AG04449 (cell line): ENCODE data around the gene PDE8B.

Source experiments
- CTCF ChIA-PET: fragments of 350-600 bp; formaldehyde crosslinking; extraction: SDS; loops from one replicate; lab custom pipeline; 2021; ENCODE audit warnings: antibody characterized with exemption; lab: Yijun Ruan, JAX
- POLR2A ChIA-PET: fragments of 400-600, 350-600 bp; formaldehyde crosslinking; extraction: SDS; loops from one replicate; lab custom pipeline; 2020; ENCODE audit warnings: antibody characterized with exemption, inconsistent platforms; lab: Yijun Ruan, JAX
- DNase-seq: peaks from one replicate; pipeline ENCODE4 v3.0.0-alpha.2; 2010; ENCODE audit warnings: low read depth, low spot score
- H3K4me3 ChIP-seq: 2 replicates; pipeline ENCODE4 v1.5.1; 2011; ENCODE audit warnings: low read depth, mild to moderate bottlenecking, control low read depth, low read length
- TF ChIP-seq, protein P1 (sequence below): IDR thresholded peaks from one replicate; pipeline ENCODE4 v1.5.1; 2011; ENCODE audit warnings: mild to moderate bottlenecking, moderate library complexity, low read length, control low read depth, inconsistent platforms; ENCODE audit not compliant: insufficient read depth; ENCODE audit errors: missing control alignments

The PDE8B gene

DNA sequence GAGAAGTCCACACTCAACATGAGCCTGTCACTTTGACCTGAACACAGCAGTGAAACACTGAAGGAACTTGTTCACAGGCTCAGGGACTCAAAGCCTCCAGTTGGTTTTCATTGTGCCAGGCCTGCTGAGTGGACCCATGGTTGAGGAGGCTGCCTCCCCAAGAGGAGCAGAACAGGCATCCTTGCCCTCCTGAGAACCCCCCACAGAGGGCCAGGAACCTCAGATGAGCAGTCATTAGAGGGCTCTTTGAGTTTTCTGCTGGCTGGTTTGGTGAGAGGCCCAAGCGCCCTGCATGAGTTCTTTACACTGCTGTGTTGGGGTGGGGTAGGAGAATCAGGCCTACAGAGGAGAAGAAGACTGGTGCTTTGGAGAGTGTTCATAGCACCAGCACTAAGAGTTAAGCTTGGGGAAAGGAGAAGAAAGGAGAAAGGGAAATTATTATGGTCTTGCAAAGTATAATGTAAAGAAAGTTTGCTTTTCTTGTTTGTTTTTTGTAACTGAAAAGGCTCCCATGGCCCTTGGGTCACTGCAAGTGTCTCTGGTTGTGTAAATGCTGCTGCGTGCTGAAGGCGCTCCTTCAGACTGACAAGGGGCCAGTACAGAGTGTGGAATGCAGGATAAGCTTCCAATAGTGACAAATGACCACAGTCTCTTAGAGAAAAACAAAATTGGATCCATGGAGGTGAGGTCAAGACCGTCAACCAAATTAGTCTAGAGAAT lies 100.2 kb downstream of the PDE8B start:
- CTCF ChIA-PET: interaction anchor here (0.9 kb wide), 1 partner anchor 14 kb away, joined by 4 read pairs; no protein-coding TSS in a partner anchor
- POLR2A ChIA-PET: no interaction called here
- TF ChIP-seq, protein P1, sequence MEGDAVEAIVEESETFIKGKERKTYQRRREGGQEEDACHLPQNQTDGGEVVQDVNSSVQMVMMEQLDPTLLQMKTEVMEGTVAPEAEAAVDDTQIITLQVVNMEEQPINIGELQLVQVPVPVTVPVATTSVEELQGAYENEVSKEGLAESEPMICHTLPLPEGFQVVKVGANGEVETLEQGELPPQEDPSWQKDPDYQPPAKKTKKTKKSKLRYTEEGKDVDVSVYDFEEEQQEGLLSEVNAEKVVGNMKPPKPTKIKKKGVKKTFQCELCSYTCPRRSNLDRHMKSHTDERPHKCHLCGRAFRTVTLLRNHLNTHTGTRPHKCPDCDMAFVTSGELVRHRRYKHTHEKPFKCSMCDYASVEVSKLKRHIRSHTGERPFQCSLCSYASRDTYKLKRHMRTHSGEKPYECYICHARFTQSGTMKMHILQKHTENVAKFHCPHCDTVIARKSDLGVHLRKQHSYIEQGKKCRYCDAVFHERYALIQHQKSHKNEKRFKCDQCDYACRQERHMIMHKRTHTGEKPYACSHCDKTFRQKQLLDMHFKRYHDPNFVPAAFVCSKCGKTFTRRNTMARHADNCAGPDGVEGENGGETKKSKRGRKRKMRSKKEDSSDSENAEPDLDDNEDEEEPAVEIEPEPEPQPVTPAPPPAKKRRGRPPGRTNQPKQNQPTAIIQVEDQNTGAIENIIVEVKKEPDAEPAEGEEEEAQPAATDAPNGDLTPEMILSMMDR: no peak

DNA sequence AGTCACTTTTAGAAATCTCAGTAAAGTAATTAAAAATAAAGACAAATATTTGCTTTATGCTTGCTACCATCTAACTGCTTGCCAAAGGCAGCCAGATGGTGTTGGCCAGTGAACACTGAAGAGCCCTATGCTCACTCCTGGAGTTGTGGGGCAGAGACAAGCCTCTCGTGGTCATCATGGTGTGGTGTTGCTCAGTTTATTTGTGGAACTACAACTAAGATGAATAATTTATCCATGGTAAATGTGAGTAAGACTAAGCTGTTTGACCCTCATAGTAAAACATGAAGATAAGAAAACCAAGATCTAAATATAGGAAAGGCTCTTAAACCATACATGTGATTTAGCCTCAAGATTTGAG lies 100.7 kb downstream of the PDE8B start:
- ChIA-PET POLR2A (no interaction called here), CTCF (interaction anchor here (0.9 kb wide), 1 partner anchor 14 kb away, joined by 4 read pairs; no protein-coding TSS in a partner anchor)
- no peak for DNase-seq
- TF ChIP-seq, protein P1: no peak
- H3K4me3 ChIP-seq: no peak overlapping the region

More for the DNA sequence above, 100.2 kb downstream of the PDE8B start:
- H3K4me3 ChIP-seq: no peak overlapping the region
- DNase-seq: no peak

DNA sequence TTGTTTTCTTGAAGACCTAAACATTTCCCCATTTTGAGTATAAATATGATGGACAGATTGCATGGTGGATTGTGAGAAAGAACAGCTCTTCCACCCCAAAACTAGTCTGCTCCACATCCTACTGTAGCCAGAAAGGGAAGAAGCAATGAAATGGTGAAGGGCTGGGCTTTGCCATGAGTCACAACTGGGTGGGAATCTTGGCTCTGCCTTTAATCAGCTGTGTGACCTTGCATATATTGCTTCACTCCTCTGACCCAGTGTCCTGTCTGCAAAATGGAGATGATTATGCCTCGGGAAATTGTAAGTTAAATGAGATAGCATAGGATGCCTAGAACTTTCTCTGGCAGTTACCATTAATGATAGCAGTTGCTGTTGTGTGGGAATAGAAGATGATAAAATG lies 101.9 kb downstream of the PDE8B start:
- no peak overlapping the region for H3K4me3 ChIP-seq
- TF ChIP-seq, protein P1: no peak
- ChIA-PET CTCF (no interaction called here), POLR2A (no interaction called here)
- no peak for DNase-seq

DNA sequence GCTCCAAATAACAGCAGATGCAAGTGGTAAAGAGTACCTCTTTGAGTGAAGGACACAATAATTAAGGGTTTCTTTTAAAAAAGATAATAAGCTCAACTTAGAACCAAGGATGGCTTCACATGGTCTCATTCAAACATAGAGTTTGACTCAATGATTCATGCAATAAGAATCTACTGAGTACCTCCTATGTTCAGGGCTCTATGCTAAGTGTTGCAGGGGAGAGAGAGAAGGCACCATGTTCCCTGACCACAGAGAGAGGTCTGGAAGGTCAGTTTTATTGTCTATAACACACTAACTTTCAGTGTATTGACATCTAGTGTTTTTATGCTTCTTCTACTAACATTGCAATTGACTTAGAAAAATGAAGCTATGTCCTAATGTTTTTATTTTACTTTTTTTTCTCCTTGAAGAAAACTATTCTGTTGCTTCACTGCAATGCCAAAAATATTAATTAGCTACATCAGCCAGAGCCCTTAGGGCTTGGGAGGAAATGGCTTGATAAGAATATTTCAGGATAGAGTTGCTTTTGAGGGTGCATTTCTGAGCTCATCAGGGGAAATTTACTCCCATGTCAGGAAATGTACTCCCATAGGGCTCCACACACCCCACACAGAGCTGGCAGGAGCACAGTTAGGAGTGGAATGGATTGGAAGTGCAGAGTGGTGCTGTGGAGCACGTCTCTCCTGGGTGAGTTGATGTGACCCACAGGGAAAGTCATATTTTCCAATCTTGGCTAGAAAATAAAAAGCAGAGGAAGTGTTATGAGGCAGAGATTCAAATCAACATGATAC lies 106.6 kb downstream of the PDE8B start:
- no peak for DNase-seq
- POLR2A ChIA-PET: no interaction called here
- TF ChIP-seq, protein P1: no peak
- CTCF ChIA-PET: interaction anchor here (1.5 kb wide), 1 partner anchor 172 kb away, joined by 3 read pairs; no protein-coding TSS in a partner anchor
- H3K4me3 ChIP-seq: no peak overlapping the region

DNA sequence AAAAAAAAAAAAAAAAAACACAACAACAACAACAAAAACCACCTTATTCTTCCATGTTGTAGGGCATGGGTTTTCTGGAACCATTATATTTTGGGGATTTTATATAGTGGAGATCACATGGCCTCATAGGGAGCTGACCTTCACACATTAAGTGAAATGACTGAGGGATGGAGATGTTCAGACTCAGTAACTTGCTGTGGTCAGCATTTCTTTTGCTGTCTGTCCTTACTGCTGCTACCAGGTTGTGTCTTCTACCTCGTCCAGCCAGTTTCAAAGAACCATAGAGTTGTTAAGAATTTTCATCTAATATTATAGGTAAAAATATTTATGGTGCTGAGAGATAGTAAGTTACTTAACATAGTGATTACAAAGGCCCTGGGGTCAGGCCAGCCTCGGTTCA lies 107.6 kb downstream of the PDE8B start:
- ChIA-PET CTCF (no interaction called here), POLR2A (no interaction called here)
- DNase-seq: no peak
- TF ChIP-seq, protein P1: no peak
- H3K4me3 ChIP-seq: no peak overlapping the region
